Sigmoid colon (tissue), 7 donors: Measurements from ENCODE around the gene GNG11. TPM values are rescaled to one million over a fixed set of nuclear protein-coding genes. Genes with fewer than 3 reads are reported as not detected.

ENCODE experiments used
- DNase-seq: peaks from one replicate; pipeline ENCODE4 v3.0.0-alpha.2; 2019
- H3K27ac ChIP-seq, 4 donors: fragments of 200-600 bp; sonication (generic); one replicate each; pipeline ENCODE4 v1.5.1; 2016 to 2019; ENCODE audit warnings: mild to moderate bottlenecking in 1 of 4
- H3K27me3 ChIP-seq, 3 donors: fragments of 200-600 bp; sonication (generic); one replicate each; pipeline ENCODE4 v1.5.1; 2019; ENCODE audit warnings: mild to moderate bottlenecking in 1 of 3
- H3K36me3 ChIP-seq, 4 donors: fragments of 200-600 bp; sonication (generic); one replicate each; pipeline ENCODE4 v1.5.1; 2016 to 2019
- H3K4me1 ChIP-seq, 4 donors: fragments of 200-600 bp; sonication (generic); one replicate each; pipeline ENCODE4 v1.5.1; 2017 to 2019
- H3K4me3 ChIP-seq, 4 donors: fragments of 200-600 bp; sonication (generic); one replicate each; pipeline ENCODE4 v1.5.1; 2017 to 2019; ENCODE audit warnings: mild to moderate bottlenecking in 2 of 4, moderate library complexity in 1 of 4
- H3K9me3 ChIP-seq, 4 donors: fragments of 200-600 bp in 3 of 4; sonication (generic) in 3 of 4; one replicate each; pipeline versions ENCODE4 v1.5.1 to v1.6.1; 2013 to 2019
- CTCF ChIP-seq, 4 experiments: fragments of 450-650 bp in 3 of 4; fragments of 200-600 bp in 1 of 4; IDR thresholded peaks; one replicate each; pipeline ENCODE4 v1.5.1; 2016 to 2019; ENCODE audit warnings: antibody characterized with exemption in 4 of 4, mild to moderate bottlenecking in 3 of 4, moderate library complexity in 2 of 4
- EP300 ChIP-seq, 4 donors: sonication (generic); formaldehyde crosslinking; IDR thresholded peaks; one replicate each; pipeline ENCODE4 v1.6.1; 2017; ENCODE audit warnings: antibody characterized with exemption in 4 of 4
- POLR2A ChIP-seq, 2 donors: fragments of 450-650 bp; IDR thresholded peaks; one replicate each; pipeline ENCODE4 v1.6.1; 2016; ENCODE audit warnings: antibody characterized with exemption in 2 of 2, mild to moderate bottlenecking in 2 of 2, moderate library complexity in 2 of 2
- POLR2AphosphoS5 ChIP-seq, 4 donors: sonication (generic); formaldehyde crosslinking; IDR thresholded peaks; one replicate each; pipeline ENCODE4 v1.6.1; 2017; ENCODE audit warnings: antibody characterized with exemption in 4 of 4
- WGBS, 2 donors: extraction: QIAGEN DNeasy Blood & Tissue Kit; methylation state at CpG; one replicate each; pipeline ENCODE4 v1.1.7; 2013; 5-methylcytosine and 5-hydroxymethylcytosine counted together
- intact Hi-C: fragments of 100-400 bp; cut with DNase I; formaldehyde crosslinking; loops from one replicate; pipeline ENCODE4 v1.15.1; 2023
- polyA plus RNA-seq, 3 donors: library from polyadenylated mRNA; stranded (reverse); fragments of 200-250 nt; gene quantifications; one replicate each; pipeline ENCODE4 v1.2.3, GENCODE V29; 2013
- total RNA-seq, 4 donors: library from RNA; depleted of rRNA; stranded (reverse); fragments of >200 nt; gene quantifications; one replicate each; pipeline ENCODE4 v1.1.0, GENCODE V29; 2016
- donor health status: healthy with polysubstance abuse.
- donor health status: Bipolar disorder and iron deficiency.
- donor health status: healthy.

GNG11 gene
- total and polyA plus RNA-seq, 7 donors, result 8.1 to 34.2 (median 14.1) TPM

- no peak overlapping the region for H3K4me3 ChIP-seq
- no peaks in the 10 kb centered on the region for H3K36me3 ChIP-seq
- 88 to 91% methylated on average over 2 of the region's 2 CpGs for WGBS, 2 donors
- no peak for TF ChIP-seq EP300 (IDR thresholded peaks at IDR 0.05)
- no peak for TF ChIP-seq POLR2AphosphoS5 (IDR thresholded peaks at IDR 0.05)
- no peak for TF ChIP-seq CTCF (IDR thresholded peaks at IDR 0.05)
- TF ChIP-seq POLR2A (IDR thresholded peaks at IDR 0.05), result no peak
- no peaks in the 10 kb centered on the region for H3K27me3 ChIP-seq
- H3K27ac ChIP-seq, result no peak overlapping the region
- no peak for DNase-seq
- no peaks in the 10 kb centered on the region for H3K4me1 ChIP-seq
- intact Hi-C loops, result no loop called here
- no peaks in the 10 kb centered on the region for H3K9me3 ChIP-seq
These were observed 33.8 kb downstream of the GNG11 start for GRCh38 chr7:93955304-93955703.

- Histone ChIP-seq H3K36me3 (no peaks in the 10 kb centered on the region), H3K27me3 (no peaks in the 10 kb centered on the region), H3K27ac (no peak overlapping the region), H3K4me1 (no peaks in the 10 kb centered on the region), H3K4me3 (no peak overlapping the region), H3K9me3 (no peaks in the 10 kb centered on the region)
- no peak for DNase-seq
- TF ChIP-seq POLR2AphosphoS5 (IDR thresholded peaks at IDR 0.05), result no peak
- TF ChIP-seq CTCF (IDR thresholded peaks at IDR 0.05), result no peak
- no peak for TF ChIP-seq EP300 (IDR thresholded peaks at IDR 0.05)
- TF ChIP-seq POLR2A (IDR thresholded peaks at IDR 0.05), result no peak
- intact Hi-C loops, result no loop called here
- 90 to 91% methylated on average over 1 of the region's 1 CpG for WGBS, 2 donors
These were observed 36.2 kb downstream of the GNG11 start for GRCh38 chr7:93957767-93958166.

- TF ChIP-seq POLR2A (IDR thresholded peaks at IDR 0.05) (no peak), EP300 (IDR thresholded peaks at IDR 0.05) (no peak), POLR2AphosphoS5 (IDR thresholded peaks at IDR 0.05) (no peak), CTCF (IDR thresholded peaks at IDR 0.05) (no peak)
- H3K27ac ChIP-seq, result no peak overlapping the region
- H3K4me3 ChIP-seq, result no peak overlapping the region
- H3K9me3 ChIP-seq, result no peaks in the 10 kb centered on the region
- no peaks in the 10 kb centered on the region for H3K36me3 ChIP-seq
- no peaks in the 10 kb centered on the region for H3K27me3 ChIP-seq
- intact Hi-C loops, result no loop called here
- no peak for DNase-seq
- no peaks in the 10 kb centered on the region for H3K4me1 ChIP-seq
- WGBS, 2 donors, result 88 to 90% methylated on average over 3 of the region's 3 CpGs
These were observed 36.7 kb downstream of the GNG11 start for GRCh38 chr7:93958216-93958615.

GRCh38 chr7:93958651-93959050, 37.1 kb downstream of the GNG11 start:
- Histone ChIP-seq H3K9me3 (no peaks in the 10 kb centered on the region), H3K4me3 (no peak overlapping the region), H3K4me1 (no peaks in the 10 kb centered on the region), H3K27ac (no peak overlapping the region), H3K36me3 (no peaks in the 10 kb centered on the region), H3K27me3 (no peaks in the 10 kb centered on the region)
- WGBS, 2 donors, result 82 to 89% methylated on average over 3 of the region's 3 CpGs
- no peak for DNase-seq
- TF ChIP-seq EP300 (IDR thresholded peaks at IDR 0.05) (no peak), POLR2A (IDR thresholded peaks at IDR 0.05) (no peak), CTCF (IDR thresholded peaks at IDR 0.05) (no peak), POLR2AphosphoS5 (IDR thresholded peaks at IDR 0.05) (no peak)
- intact Hi-C loops, result no loop called here

- intact Hi-C loops, result no loop called here
These were observed 39.5 kb downstream of the GNG11 start for GRCh38 chr7:93960986-93961385.

More at GRCh38 chr7:93960986-93961385, 39.5 kb downstream of the GNG11 start:
- no peaks in the 10 kb centered on the region for H3K36me3 ChIP-seq
- TF ChIP-seq CTCF (IDR thresholded peaks at IDR 0.05) (no peak), EP300 (IDR thresholded peaks at IDR 0.05) (no peak), POLR2AphosphoS5 (IDR thresholded peaks at IDR 0.05) (no peak), POLR2A (IDR thresholded peaks at IDR 0.05) (no peak)
- H3K4me1 ChIP-seq, result no peaks in the 10 kb centered on the region
- DNase-seq, result no peak
- WGBS, 2 donors, result 92% methylated on average over 3 of the region's 3 CpGs
- no peak overlapping the region for H3K27ac ChIP-seq
- H3K9me3 ChIP-seq, result no peaks in the 10 kb centered on the region
- no peak overlapping the region for H3K4me3 ChIP-seq
- no peaks in the 10 kb centered on the region for H3K27me3 ChIP-seq
